Jurkat, Clone E6-1 (cell line): Measurements from ENCODE around the gene HIVEP3.
"Not testable (repeated sequence)": the region's sequence is repeated elsewhere in the genome, so short reads cannot be mapped to it uniquely, and the experiment has no call there.

Experiments used
- DNase-seq: peaks from one replicate; pipeline ENCODE4 v3.0.0-alpha.2; 2011; ENCODE audit warnings: low read depth, low spot score
- H3K4me3 ChIP-seq: 2 replicates; pipeline ENCODE4 v1.5.1; 2011; ENCODE audit warnings: mild to moderate bottlenecking, low read length, control low read depth, moderate library complexity

HIVEP3 gene

DNA sequence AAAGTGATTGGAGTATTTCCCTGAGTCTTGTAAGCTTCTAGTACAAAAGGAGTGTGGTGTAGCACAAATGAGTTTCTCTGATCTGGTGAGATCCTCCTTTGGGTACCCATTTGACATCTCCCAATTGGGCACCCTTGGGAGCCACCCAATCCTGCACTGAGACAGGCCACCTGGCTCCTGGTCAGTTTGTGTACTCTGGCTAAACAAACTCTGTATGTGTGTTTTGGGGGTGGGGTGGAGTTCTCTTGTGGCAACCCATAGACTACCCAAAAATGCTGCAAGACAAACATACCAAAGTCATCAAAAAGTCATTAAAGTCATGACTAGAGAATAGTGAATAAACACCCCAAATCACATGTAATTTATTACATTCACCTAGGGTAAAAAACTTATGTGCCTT lies 8.4 kb upstream of the HIVEP3 start:
- DNase-seq: no peak
- H3K4me3 ChIP-seq: no peak overlapping the region

DNA sequence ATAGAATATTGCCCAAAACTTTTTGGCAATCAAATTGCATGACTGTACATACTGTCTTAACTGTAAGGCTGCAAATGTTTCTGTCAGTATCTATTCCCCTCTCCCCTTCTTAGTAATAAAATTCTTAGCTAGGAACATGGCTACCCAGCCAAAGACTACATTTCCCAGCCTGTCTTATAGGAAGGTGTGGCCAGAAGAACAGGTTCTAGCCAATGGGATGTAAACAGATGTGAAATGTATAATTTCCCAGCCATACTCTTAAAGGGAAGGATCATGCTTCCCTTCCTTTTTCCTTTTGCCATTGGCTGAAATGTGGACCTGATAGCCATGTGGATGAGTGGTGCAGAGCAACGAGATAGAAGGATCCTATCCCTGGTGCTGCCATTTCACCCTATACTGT lies 7.0 kb upstream of the HIVEP3 start:
- no peak overlapping the region for H3K4me3 ChIP-seq
- no peak for DNase-seq

DNA sequence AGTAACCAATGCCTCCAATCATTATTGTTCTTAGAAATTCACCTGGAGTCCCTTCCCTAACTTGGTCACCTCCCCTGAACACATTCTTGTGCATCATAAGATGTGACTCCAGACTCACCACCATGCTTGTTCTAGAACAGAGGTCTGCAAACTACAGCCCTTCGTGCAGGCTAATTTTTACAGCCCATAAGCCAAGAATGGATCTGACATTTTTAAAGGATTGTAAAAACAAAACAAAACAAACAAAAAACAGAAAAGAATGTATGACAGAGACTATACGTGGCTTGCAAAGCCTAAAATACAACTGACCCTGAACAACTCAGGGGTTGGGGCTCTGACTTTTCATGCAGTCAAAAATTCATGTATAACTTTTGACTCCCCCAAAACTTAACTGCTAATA lies 6.2 kb upstream of the HIVEP3 start:
- no peak for DNase-seq
- H3K4me3 ChIP-seq: no peak overlapping the region

DNA sequence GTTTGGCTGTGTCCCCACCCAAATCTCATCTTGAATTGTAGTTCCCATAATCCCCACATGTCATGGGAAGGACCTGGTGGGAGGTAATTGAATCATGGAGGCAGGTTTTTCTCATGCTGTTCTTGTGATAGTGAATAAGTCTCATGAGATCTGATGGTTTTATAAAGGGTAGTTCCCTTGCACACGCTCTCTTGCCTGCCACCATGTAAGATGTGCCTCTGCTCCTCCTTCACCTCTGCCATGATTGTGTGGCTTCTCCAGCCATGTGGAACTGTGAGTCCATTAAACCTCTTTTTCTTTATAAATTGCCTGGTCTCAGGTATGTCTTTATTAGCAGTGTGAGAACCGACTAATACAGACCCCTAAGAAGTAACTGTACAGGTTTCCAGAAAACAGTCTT lies 2.5 kb upstream of the HIVEP3 start:
- DNase-seq, H3K4me3 ChIP-seq: not testable (repeated sequence)

DNA sequence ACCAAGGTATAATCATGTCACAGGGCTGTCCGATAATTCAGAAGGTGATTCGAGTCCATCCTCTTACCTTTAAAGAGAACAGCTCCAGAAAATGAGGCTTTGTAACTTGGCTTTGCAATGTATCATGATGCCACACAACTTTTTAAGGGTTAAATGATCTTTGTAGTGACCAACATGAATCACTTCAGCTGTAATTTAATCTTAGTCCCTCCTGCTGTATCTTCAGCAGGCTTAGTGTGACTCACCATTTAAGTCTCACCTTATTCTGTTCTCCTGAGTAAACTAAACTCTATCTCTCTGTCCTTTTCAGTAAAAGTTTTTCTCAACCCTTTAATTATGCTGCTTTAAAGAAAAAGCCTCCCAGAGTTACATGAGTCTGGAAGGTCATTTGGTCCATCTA lies 1.9 kb upstream of the HIVEP3 start:
- DNase-seq: no peak
- no peak overlapping the region for H3K4me3 ChIP-seq

DNA sequence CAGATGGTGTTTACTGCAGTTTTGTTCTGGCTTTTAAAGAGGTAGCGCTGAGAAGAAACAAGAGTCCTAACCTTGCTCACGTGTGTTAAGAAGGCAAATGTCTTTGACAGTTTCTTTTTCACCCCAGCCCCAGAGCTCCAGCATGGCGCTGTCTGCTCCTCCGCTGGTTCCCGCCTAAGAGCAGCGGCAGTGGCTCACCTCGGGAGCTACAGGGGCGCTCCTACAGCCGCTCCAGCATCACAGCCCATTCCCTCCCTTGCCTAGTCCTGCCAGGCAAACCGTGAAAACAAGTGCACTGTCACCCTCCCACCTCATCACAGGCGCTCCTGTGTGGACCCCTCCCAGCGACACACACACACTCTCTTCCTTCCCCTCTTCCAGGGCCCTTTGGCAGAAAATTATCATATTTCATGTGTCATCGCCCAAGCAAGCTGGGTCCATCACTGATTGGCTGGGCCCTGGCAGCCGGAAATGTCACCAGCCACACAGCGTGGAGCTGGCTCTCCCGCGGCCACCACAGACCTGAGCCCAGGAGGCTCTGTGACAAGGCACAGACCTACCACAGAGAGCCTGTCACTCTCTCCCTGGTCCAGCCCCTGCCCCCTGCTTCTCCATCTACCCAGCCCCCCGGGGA lies 1.2 kb upstream of the HIVEP3 start:
- peak overlapping the region; percentile 87 for H3K4me3 ChIP-seq
- DNase-seq: peak; percentile 76

DNA sequence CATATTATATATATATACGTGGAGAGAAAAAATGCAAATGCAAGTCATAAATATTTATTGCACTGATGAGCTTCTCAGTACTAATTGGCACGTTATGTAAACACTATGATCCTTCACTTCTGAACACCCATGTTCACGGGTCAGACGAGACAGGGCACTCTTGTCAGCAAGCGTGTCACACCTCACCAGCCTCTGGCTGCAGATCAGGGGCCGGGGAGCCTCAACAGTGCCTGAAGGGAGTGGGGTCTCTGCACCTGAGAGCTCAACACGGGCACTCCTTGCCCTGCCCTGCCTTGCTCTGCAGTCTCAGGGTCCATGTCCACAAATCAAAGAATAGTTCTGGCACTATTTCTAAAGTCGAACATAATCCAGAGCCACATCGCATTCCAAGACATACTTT lies 409 bp upstream of the HIVEP3 start:
- peak overlapping the region; percentile 87 for H3K4me3 ChIP-seq
- DNase-seq: no peak

DNA sequence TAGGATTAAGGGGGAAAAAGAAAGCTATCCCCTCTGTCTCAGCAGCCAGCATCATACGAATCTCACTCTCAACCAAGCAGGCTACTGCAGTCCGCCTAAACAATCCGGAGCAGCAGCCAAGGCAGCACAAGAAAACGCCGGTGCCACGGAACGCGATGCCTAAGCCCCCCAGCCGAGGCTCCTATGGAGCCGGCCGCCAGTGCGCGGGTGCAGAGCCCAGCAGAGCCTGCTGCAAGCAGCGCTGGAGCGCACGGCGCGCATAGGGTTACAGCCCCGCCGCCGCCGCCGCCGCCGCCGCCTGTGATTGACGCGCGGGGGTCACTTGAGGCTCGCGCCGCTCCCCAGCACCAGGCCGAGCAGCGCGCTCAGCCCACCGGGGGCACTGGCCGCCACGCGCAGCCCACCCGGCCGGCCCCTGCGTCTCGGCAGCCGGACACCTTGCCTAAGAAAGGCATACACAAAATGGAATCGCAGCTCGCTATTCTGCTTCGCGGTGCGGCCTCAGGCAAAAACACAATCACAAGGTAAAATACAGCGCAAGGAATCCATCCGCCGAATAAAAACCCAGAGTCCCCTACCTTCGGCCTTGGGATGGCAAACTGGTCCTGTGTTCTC lies 780 bp downstream of the HIVEP3 start:
- peak; percentile 55 for DNase-seq
- H3K4me3 ChIP-seq: peak overlapping the region; percentile 87

DNA sequence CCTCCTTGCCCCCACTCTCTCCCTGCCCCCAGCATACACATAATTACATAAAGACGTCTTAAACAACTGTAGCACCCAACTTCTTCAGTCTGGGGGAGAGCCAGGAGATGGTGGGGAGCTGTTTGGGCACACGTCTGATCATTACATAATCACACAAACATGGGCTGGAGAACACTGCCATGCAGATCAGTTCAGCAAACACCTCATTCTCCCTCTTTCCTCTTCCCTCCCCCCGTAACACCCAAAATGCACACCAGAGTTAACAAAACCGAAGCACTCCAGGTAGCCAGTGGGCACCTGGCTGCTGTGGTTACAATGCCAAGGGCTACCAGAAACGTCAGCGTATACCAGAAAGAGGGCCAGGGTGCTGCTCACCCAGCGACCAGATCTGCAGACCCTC lies 1.6 kb downstream of the HIVEP3 start:
- H3K4me3 ChIP-seq: peak overlapping the region; percentile 87
- DNase-seq: no peak

DNA sequence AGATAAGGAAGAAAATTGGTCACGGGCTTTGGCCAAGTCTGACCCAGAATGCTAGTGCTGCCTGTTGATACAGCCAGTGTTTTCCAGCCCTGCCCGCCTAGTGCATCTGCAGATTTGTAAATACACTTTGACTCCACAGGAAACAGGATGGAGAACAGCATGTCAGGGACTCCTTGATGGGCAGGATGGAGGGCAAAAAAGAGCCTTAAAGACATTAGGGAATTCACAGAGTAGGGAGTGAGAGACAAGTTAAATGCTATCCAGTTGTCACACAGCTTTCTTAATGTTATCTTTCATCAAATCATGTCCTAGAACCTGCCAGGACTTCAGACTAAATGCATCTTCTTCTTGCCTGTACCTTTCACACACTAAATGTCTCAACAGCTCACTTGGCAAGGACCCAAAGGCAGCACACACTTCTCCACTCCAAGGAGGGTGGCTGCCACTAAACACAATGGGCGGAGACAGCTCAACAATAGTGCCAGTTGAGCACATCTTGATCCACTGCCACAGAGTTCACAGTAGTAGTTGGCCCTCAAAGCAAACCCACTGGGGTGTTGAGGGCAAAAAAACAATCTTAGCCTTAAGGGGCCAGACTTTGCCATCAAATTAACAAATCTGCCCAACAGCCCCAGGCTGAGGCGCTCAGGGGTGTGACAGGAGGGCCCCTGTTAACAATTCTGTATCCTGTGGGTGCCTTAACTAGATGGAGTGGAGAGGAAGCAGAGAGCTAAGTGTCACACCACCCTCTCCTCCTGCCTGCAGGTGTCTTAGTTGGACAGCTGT lies 2.7 kb downstream of the HIVEP3 start:
- peak overlapping the region; percentile 87 for H3K4me3 ChIP-seq
- DNase-seq: peak; percentile 86

DNA sequence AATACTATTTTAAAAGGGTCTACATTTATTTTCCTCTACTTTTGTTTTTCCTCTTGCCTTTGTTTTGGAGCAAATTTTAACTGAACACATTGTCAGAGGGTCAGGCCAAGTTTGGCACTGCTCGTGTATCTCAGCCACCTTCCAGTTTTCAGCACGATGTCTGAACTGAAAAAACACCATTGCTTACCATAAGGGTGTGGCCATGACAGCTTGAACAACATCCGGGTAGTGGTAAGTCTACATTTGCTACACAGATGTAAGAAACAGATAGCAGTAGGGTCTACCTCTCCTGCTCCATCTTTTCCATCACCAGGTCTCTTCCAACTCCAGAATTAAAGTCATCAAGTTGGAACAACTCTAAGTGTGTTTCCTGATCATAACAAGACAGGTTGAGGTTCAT lies 4.2 kb downstream of the HIVEP3 start:
- DNase-seq: peak; percentile 81

DNA sequence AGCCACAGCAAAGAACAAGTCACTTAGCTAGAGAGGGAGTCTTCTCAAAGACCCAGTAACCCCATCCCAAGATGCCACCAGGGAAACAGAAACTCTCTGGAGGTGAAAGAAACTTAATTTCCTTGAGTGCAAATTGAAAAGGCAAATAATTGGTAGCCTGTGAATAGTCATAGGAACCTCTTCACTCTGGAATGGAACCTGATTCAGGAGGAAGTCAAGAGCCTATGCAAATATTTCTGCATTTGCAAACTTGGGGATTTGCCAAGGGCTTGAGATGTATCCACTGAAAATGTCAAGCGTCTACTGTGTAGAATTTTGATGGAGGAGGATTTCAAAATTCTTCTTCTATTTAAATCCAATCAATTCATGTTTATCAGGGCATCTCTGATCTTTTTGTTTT lies 5.7 kb downstream of the HIVEP3 start:
- H3K4me3 ChIP-seq: no peak overlapping the region
- DNase-seq: no peak

More for the DNA sequence above, 4.2 kb downstream of the HIVEP3 start:
- H3K4me3 ChIP-seq: no peak overlapping the region

DNA sequence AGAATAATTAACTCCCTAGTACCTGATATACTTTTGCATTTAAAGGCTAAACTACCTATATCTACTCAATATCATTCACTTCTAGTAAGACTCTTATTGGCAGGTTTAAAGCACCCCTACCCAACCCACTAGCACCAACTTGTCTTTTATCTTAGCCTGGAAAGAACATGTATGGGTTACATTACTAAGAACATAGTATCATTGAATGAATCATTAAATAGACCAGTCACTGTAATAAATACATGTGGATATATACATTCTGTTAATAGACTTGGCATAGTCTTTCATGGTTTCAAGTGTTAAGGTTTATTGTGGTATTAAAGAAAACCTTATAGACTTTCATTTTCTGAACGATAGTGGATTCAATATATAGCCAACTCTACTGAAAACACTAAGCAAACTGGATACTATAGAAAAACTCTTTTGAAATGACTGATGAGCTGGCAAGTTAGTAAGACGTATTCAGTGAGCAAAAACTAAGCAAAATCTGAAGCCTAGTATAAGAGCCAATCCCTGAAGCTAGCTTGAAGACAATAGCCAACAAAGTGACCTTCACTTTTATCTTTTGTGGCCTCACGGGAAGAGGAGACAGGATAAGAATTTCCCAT lies 10.3 kb downstream of the HIVEP3 start:
- DNase-seq: no peak
- no peak overlapping the region for H3K4me3 ChIP-seq

DNA sequence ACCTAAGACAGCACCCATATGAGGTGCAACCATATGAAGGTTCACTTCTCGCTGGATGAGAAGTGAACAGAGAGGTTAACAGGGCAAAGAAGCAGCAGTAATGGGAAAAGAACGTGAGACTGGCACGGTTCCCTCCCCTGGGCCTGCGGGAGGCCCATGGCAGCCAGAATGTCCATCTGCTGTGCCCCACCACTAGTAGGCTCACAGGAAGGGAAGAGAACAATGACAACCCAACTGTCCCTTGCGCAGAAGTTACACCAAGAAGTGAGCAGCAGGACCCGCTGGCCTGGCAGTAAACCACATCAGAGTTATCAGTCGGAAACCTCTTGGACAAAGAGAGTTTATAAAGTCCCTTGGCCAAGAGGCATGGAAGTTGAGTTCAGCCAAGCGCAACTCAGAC lies 11.3 kb downstream of the HIVEP3 start:
- no peak for DNase-seq
- H3K4me3 ChIP-seq: no peak overlapping the region

DNA sequence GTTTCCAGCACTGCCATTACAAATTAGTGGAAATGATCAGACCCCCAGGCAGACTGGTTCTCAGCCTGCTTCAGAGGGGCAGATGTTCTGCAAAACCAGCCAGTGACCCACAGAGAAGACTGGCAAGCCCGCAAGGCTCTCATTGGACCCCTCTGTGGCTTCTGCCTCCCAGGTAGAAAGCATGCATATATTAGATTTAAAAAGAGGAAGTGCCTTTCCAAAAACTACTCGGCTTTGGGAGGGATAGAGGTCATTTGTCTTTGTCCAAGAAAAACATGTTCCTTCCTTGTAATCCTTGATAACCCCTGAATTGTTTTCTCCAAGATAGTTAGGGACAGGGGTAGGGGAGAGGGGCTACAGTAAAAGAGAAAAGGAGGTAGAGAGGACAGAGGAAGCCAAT lies 11.8 kb downstream of the HIVEP3 start:
- DNase-seq: no peak

DNA sequence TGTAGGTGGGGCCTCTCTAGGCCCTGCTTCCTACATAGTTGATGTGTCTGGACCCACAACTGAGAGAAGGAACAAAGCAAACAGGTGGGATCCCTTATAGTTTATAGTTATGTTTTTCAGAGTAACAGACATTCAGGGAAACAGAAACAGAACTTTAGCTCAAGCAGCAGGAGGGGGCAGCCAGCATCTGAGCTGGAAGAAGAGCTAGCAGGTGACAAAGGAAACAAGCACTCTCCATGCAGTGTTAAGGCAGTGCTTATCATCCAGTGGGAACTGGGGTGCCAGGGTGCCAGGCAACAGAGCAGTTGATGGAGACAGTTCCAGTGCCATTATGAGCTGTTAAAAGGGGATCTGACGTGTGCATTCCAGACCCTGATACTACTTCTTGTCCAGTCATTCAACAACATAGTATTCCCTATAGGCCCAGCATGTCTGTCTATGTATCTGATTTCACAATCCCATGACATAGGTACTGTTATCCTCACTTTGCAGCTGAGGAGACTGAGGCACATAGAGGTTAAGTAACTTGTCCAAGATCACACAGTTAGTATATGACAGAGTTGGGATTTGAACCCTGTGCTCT lies 13.5 kb downstream of the HIVEP3 start:
- DNase-seq: no peak

More for the DNA sequence above, 11.8 kb downstream of the HIVEP3 start:
- no peak overlapping the region for H3K4me3 ChIP-seq

DNA sequence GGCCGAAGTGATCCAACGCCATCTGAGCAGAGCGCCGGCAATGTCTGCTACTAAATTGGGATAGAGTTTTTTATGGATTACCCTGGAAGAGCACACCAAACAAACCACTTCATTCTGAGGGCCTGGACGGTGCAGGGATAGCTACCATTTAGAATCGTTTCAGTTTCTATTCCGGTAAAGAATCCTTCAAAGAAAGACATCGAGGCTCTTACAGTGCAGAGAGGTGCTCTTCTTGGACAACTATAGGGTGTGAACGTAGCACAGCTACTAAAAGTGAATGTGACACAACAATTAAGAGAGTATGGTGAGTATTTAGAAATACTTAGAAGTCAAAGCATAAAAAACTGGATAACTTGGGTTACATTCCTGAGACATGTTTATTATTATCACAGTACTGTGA lies 16.1 kb downstream of the HIVEP3 start:
- H3K4me3 ChIP-seq: no peak overlapping the region
- DNase-seq: no peak

More for the DNA sequence above, 13.5 kb downstream of the HIVEP3 start:
- H3K4me3 ChIP-seq: no peak overlapping the region

DNA sequence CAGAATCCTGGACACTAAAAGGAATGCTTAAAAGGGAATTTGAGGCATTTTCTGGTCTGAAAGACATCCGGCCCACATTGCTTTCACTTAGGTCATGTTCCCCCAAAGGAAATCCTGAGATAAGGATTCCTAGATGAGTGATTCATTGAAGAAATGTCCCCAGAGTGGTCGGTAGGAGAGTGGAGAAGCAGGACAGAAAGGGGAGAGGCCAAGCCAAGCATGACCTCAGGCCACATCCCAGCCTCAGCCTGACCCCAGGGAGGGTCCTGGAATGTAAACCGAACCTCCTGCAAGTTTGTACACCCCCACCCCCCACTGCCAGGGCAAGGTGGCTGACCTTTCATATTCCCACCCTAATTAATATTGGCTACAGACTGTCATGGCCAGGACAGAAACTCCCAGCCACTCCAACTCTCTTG lies 16.6 kb downstream of the HIVEP3 start:
- DNase-seq: no peak
- no peak overlapping the region for H3K4me3 ChIP-seq

DNA sequence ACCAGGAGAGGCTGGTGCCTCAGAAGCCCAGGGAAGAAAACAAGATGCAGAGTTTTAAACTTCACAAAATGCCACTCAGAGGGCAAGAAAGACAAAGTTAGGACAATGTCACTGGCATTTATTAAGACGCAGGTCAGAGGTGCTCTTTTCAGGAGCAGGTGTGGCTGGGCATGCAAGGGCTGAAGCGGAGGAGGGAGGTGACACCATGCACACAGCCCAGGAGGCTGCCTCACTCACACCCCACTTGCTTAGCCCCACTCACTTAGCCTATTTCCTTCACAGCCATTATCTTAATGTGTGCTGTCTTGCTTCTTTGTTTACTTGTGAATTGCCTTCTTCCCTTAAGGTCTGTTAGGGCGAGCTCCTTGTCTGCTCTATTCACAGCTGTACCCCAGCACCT lies 17.2 kb downstream of the HIVEP3 start:
- no peak for DNase-seq
- no peak overlapping the region for H3K4me3 ChIP-seq
